Calu3 (cell line): ENCODE measurements around the gene NIT2. TPM values are rescaled to one million over a fixed set of nuclear protein-coding genes. Genes with fewer than 3 reads are reported as not detected.

Source experiments
- BruUV-seq: library from RNA; stranded (reverse); fragments of 400-500 nt; replicated peaks from 2 replicates; lab custom pipeline; 2021; lab: Mats Ljungman, UMichigan
- CTCF ChIA-PET: fragments of 300-600 bp; sonication (Branson Sonifier 250); formaldehyde crosslinking; loops from one replicate; lab custom pipeline; 2022; ENCODE audit warnings: antibody characterized with exemption; lab: Charles Lee
- DNase-seq: peaks from one replicate; pipeline ENCODE4 v3.0.0; 2022
- H3K27ac Mint-ChIP-seq: one replicate; pipeline ENCODE4 v1.8.0; 2022; ENCODE audit warnings: mixed read lengths; ENCODE audit not compliant: unreplicated experiment
- H3K27me3 Mint-ChIP-seq: one replicate; pipeline ENCODE4 v1.8.0; 2022; ENCODE audit warnings: mixed read lengths; ENCODE audit not compliant: unreplicated experiment
- H3K36me3 Mint-ChIP-seq: one replicate; pipeline ENCODE4 v1.8.0; 2022; ENCODE audit warnings: mild to moderate bottlenecking, moderate library complexity, mixed read lengths; ENCODE audit not compliant: insufficient read depth, unreplicated experiment
- H3K4me1 Mint-ChIP-seq: one replicate; pipeline ENCODE4 v1.8.0; 2022; ENCODE audit warnings: mild to moderate bottlenecking, low read depth, mixed read lengths; ENCODE audit not compliant: unreplicated experiment
- H3K4me3 Mint-ChIP-seq: one replicate; pipeline ENCODE4 v1.8.0; 2022; ENCODE audit warnings: mild to moderate bottlenecking, low read depth, moderate library complexity, mixed read lengths; ENCODE audit not compliant: unreplicated experiment
- H3K9me3 Mint-ChIP-seq: one replicate; pipeline ENCODE4 v1.8.0; 2022; ENCODE audit warnings: low read depth, mixed read lengths; ENCODE audit not compliant: unreplicated experiment
- intact Hi-C: fragments of 100-400 bp; cut with micrococcal nuclease; formaldehyde crosslinking; loops from one replicate; pipeline ENCODE4 v1.10.0; 2022; ENCODE audit not compliant: unreplicated experiment
- total RNA-seq: library from RNA; stranded (reverse); gene quantifications from 2 replicates; pipeline ENCODE4 v1.2.3, GENCODE V29; 2022
- TF ChIP-seq, protein P1 (sequence below): fragments of 200-600 bp; IDR thresholded peaks from one replicate; pipeline ENCODE4 v1.8.0; 2022; ENCODE audit warnings: antibody characterized with exemption; ENCODE audit not compliant: unreplicated experiment

NIT2 gene
- total RNA-seq, 1 experiment from 2014 or later, result 57.4 TPM

DNA sequence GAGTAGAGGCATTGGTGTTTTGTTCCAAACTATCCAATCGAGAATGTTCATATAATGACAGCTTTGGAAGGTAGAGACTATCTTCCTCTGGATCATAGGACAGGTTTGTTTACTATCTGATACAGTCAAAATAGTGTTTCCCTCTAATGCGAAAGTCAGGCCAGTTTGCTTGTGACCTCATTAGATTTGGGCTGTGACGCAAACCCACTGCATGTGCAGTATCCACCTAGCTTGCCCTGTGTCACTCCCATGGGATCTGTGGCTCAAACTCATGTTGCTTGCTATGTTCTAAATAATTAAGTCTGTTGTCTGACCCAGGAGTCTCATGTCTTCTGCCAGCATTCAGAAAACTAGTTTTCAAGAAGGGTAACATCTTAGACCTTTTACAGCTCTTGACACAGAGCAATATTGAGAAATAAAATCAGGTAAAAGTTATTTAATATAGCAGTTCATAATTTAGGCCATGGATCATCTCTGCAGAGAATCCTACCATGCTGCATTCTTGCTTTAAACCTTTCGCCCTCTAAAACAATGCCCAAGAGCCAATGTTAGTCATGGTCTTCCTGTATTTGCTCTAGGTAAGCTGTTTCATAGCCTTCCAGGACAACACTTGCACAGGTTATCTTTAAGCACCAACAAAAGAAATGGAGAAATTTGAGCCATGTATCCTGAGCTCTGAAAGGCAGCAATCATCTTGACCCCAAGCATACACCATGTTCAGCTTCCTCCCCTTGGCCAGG lies 26.4 kb downstream of the NIT2 start:
- TF ChIP-seq, protein P1, sequence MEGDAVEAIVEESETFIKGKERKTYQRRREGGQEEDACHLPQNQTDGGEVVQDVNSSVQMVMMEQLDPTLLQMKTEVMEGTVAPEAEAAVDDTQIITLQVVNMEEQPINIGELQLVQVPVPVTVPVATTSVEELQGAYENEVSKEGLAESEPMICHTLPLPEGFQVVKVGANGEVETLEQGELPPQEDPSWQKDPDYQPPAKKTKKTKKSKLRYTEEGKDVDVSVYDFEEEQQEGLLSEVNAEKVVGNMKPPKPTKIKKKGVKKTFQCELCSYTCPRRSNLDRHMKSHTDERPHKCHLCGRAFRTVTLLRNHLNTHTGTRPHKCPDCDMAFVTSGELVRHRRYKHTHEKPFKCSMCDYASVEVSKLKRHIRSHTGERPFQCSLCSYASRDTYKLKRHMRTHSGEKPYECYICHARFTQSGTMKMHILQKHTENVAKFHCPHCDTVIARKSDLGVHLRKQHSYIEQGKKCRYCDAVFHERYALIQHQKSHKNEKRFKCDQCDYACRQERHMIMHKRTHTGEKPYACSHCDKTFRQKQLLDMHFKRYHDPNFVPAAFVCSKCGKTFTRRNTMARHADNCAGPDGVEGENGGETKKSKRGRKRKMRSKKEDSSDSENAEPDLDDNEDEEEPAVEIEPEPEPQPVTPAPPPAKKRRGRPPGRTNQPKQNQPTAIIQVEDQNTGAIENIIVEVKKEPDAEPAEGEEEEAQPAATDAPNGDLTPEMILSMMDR, result no peak
- no TSS peak for BruUV-seq
- no peaks in the 10 kb centered on the region for H3K27me3 Mint-ChIP-seq
- no peaks in the 10 kb centered on the region for H3K4me1 Mint-ChIP-seq
- no peak for DNase-seq
- no peak overlapping the region for H3K27ac Mint-ChIP-seq
- intact Hi-C loops, result no loop called here
- CTCF ChIA-PET, result no interaction called here
- H3K36me3 Mint-ChIP-seq, result peaks cover 8% of the 10 kb centered on the region
- no peaks in the 10 kb centered on the region for H3K9me3 Mint-ChIP-seq
- H3K4me3 Mint-ChIP-seq, result no peak overlapping the region

DNA sequence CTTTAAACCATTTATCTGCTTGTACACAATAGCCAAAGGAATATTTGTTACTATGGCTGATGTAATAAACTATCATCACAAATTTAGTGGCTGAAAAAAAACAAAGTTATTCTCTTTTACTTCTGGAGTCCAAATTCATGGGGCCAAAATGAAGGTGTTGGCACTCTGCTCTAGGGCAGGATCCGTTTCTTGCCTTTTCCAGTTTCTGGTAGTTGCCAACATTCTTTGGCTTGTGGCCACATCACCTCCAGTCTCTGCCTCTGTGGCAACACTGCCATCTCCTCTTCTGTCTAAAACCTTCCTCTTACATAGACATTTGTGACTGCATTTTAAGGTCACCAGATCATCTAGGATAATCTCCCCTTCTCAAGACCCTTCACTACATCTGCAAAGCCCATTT lies 27.3 kb downstream of the NIT2 start:
- Mint-ChIP-seq H3K27me3 (no peaks in the 10 kb centered on the region), H3K9me3 (no peaks in the 10 kb centered on the region), H3K27ac (no peak overlapping the region), H3K36me3 (peaks cover 16% of the 10 kb centered on the region), H3K4me1 (no peaks in the 10 kb centered on the region), H3K4me3 (no peak overlapping the region)
- TF ChIP-seq, protein P1, result no peak
- DNase-seq, result no peak
- intact Hi-C loops, result no loop called here
- CTCF ChIA-PET, result no interaction called here
- BruUV-seq, result no TSS peak

DNA sequence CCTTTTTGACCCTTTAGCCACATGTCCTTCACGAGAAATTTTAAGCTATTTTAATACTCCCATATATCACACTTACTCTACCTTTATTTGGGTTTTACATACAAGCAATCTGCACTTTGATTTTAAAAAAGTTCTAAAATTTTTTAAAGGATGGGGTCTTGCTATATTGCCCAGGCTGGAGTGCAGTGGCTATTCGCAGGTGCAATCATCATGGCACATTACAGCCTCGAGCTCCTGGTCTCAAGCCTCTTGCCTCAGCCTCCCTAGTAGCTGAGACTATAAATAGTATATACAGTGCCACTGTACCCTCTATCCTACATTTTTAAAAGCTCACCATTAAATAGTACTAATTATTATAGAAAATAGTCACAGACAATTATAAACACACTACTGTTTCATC lies 29.9 kb downstream of the NIT2 start:
- CTCF ChIA-PET, result no interaction called here
- TF ChIP-seq, protein P1, result no peak
- H3K27ac Mint-ChIP-seq, result no peak overlapping the region
- no TSS peak for BruUV-seq
- H3K36me3 Mint-ChIP-seq, result peaks cover 25% of the 10 kb centered on the region
- no peak overlapping the region for H3K4me3 Mint-ChIP-seq
- no peak for DNase-seq
- intact Hi-C loops, result no loop called here
- no peaks in the 10 kb centered on the region for H3K27me3 Mint-ChIP-seq
- no peaks in the 10 kb centered on the region for H3K4me1 Mint-ChIP-seq
- no peaks in the 10 kb centered on the region for H3K9me3 Mint-ChIP-seq

DNA sequence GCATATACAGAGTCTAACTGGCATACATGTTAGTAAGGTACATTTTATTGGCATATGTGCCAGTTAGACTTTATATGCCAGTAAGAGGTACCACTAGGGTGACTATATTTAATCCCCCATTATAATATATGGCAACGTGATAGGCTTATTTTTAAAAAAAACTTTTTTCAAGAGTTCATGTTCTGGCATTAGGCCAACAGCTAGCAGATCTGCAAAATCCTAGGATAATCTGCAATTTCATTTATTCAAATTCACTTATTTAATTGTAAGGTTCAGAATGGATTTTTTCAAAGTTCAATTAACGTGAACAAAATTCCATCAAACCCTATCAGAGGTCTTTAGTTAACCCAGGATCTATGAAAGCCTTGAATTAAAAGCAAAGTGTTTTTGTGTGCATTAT lies 31.9 kb downstream of the NIT2 start:
- Mint-ChIP-seq H3K27me3 (no peaks in the 10 kb centered on the region), H3K36me3 (peaks cover 30% of the 10 kb centered on the region), H3K9me3 (no peaks in the 10 kb centered on the region), H3K27ac (no peak overlapping the region), H3K4me3 (no peak overlapping the region), H3K4me1 (no peaks in the 10 kb centered on the region)
- intact Hi-C loops, result no loop called here
- CTCF ChIA-PET, result no interaction called here
- DNase-seq, result no peak
- TF ChIP-seq, protein P1, result no peak
- BruUV-seq, result no TSS peak
